ENCODE measurements around the gene MLLT10. TPM values are rescaled to one million over a fixed set of nuclear protein-coding genes. Genes with fewer than 3 reads are reported as not detected.
"Not testable (repeated sequence)": the region's sequence is repeated elsewhere in the genome, so short reads cannot be mapped to it uniquely, and the experiment has no call there.

Gene MLLT10
- total RNA-seq, 1 experiment from 2014 or later, result 58.4 TPM

GRCh38 chr10:21584834-21585530, 51.0 kb downstream of the MLLT10 start:
- ChIA-PET POLR2A (ENCODE audit: low non-redundant PET) (no interaction called here), CTCF (no interaction called here)
- Histone ChIP-seq H3K4me1 (ENCODE audit: insufficient read depth, low read length, poor library complexity, severe bottlenecking) (peaks cover 4% of the 10 kb centered on the region), H3K4me3 (ENCODE audit: low read depth, low read length, poor library complexity, severe bottlenecking) (no peak overlapping the region), H3K27ac (ENCODE audit: low read depth, low read length, poor library complexity, severe bottlenecking) (no peak overlapping the region), H3K27me3 (replicated peaks; ENCODE audit: insufficient read depth, low read depth, low read length, poor library complexity) (no peaks in the 10 kb centered on the region), H3K36me3 (ENCODE audit: insufficient read depth, low read length, poor library complexity, severe bottlenecking) (peaks cover 10% of the 10 kb centered on the region), H3K9me3 (ENCODE audit: low read depth, low read length, poor library complexity, severe bottlenecking) (no peaks in the 10 kb centered on the region)
- intact Hi-C loops (cut with micrococcal nuclease; ENCODE audit: unreplicated experiment), result no loop called here
- no peak for DNase-seq (ENCODE audit: low spot score)
- no peak for TF ChIP-seq CTCF (conservative IDR thresholded peaks at IDR 0.05; ENCODE audit: low read depth, low read length)
- TF ChIP-seq EZH2 (IDR thresholded peaks at IDR 0.05; ENCODE audit: borderline replicate concordance, low read depth, low read length, poor library complexity, severe bottlenecking), result no peak
- BruUV-seq (replicated peaks), result no TSS peak

DNA sequence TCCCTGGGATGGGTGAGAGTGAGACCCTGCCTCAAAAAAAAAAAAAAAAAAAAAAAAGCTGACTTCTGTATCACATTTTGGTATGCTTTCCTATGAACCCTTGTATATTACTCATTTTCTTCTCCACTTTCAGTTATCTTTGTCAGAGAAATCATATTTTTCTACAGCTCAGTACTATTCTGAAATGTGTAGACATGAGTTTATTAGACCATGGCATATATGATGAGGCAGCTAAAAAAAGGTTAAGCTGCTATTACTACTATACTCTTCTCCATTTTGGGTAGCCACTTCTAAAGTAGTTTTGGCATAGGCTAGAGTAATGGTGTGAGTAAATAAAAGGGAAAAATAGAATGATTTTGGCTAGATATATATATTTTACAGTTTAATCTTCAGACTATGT, 53.4 kb downstream of the MLLT10 start:
- no peak for DNase-seq (ENCODE audit: low spot score)
- H3K27ac ChIP-seq (ENCODE audit: low read depth, low read length, poor library complexity, severe bottlenecking), result no peak overlapping the region
- no peaks in the 10 kb centered on the region for H3K9me3 ChIP-seq (ENCODE audit: low read depth, low read length, poor library complexity, severe bottlenecking)
- POLR2A ChIA-PET (ENCODE audit: low non-redundant PET), result no interaction called here
- BruUV-seq (replicated peaks), result no TSS peak
- TF ChIP-seq EZH2 (IDR thresholded peaks at IDR 0.05; ENCODE audit: borderline replicate concordance, low read depth, low read length, poor library complexity, severe bottlenecking) (no peak), CTCF (conservative IDR thresholded peaks at IDR 0.05; ENCODE audit: low read depth, low read length) (no peak)
- no peaks in the 10 kb centered on the region for H3K27me3 ChIP-seq (replicated peaks; ENCODE audit: insufficient read depth, low read depth, low read length, poor library complexity)
- intact Hi-C loops (cut with micrococcal nuclease; ENCODE audit: unreplicated experiment), result no loop called here
- peaks cover 10% of the 10 kb centered on the region for H3K36me3 ChIP-seq (ENCODE audit: insufficient read depth, low read length, poor library complexity, severe bottlenecking)
- CTCF ChIA-PET, result no interaction called here
- H3K4me1 ChIP-seq (ENCODE audit: insufficient read depth, low read length, poor library complexity, severe bottlenecking), result no peaks in the 10 kb centered on the region
- no peak overlapping the region for H3K4me3 ChIP-seq (ENCODE audit: low read depth, low read length, poor library complexity, severe bottlenecking)

- H3K4me3 ChIP-seq (ENCODE audit: low read depth, low read length, poor library complexity, severe bottlenecking); H3K4me1 ChIP-seq (ENCODE audit: insufficient read depth, low read length, poor library complexity, severe bottlenecking); POLR2A ChIA-PET (ENCODE audit: low non-redundant PET); H3K9me3 ChIP-seq (ENCODE audit: low read depth, low read length, poor library complexity, severe bottlenecking); H3K27me3 ChIP-seq (replicated peaks; ENCODE audit: insufficient read depth, low read depth, low read length, poor library complexity); DNase-seq (ENCODE audit: low spot score); H3K27ac ChIP-seq (ENCODE audit: low read depth, low read length, poor library complexity, severe bottlenecking); BruUV-seq (replicated peaks); CTCF ChIA-PET; intact Hi-C loops (cut with micrococcal nuclease; ENCODE audit: unreplicated experiment): not testable (repeated sequence)
- H3K36me3 ChIP-seq (ENCODE audit: insufficient read depth, low read length, poor library complexity, severe bottlenecking), result peaks cover 11% of the 10 kb centered on the region
Measured at GRCh38 chr10:21588159-21588558, 54.1 kb downstream of the MLLT10 start.

DNA sequence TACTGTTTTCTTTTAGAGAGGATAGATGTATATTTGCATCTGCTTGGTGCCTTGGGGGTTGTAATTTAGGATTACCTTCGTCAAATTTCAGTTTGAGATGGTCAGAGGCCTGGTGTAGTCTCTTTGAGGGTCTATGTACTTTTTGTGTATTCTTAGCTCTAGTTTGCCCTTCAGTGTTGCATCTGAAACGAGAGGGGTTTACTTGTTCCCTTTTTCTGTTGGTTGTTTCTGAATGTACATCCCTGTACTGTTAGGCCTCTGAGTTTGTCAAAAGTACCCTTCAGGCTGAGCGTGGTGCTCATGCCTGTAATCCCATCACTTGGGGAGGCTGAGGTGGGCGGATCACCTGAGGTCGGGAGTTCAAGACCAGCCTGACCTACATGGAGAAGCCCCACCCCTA, 60.0 kb downstream of the MLLT10 start:
- CTCF ChIA-PET, result no interaction called here
- no peaks in the 10 kb centered on the region for H3K4me1 ChIP-seq (ENCODE audit: insufficient read depth, low read length, poor library complexity, severe bottlenecking)
- intact Hi-C loops (cut with micrococcal nuclease; ENCODE audit: unreplicated experiment), result no loop called here
- DNase-seq (ENCODE audit: low spot score), result no peak
- no peak overlapping the region for H3K4me3 ChIP-seq (ENCODE audit: low read depth, low read length, poor library complexity, severe bottlenecking)
- TF ChIP-seq CTCF (conservative IDR thresholded peaks at IDR 0.05; ENCODE audit: low read depth, low read length) (no peak), EZH2 (IDR thresholded peaks at IDR 0.05; ENCODE audit: borderline replicate concordance, low read depth, low read length, poor library complexity, severe bottlenecking) (no peak)
- no peaks in the 10 kb centered on the region for H3K9me3 ChIP-seq (ENCODE audit: low read depth, low read length, poor library complexity, severe bottlenecking)
- peaks cover 7% of the 10 kb centered on the region for H3K36me3 ChIP-seq (ENCODE audit: insufficient read depth, low read length, poor library complexity, severe bottlenecking)
- no peak overlapping the region for H3K27ac ChIP-seq (ENCODE audit: low read depth, low read length, poor library complexity, severe bottlenecking)
- POLR2A ChIA-PET (ENCODE audit: low non-redundant PET), result no interaction called here
- H3K27me3 ChIP-seq (replicated peaks; ENCODE audit: insufficient read depth, low read depth, low read length, poor library complexity), result no peaks in the 10 kb centered on the region
- no TSS peak for BruUV-seq (replicated peaks)
